Vagina (tissue), 2 donors: Measurements from ENCODE around the gene XPO5.

ENCODE experiments used
- POLR2A ChIP-seq, 2 donors: fragments of 450-650 bp; IDR thresholded peaks; one replicate each; pipeline ENCODE4 v1.6.1; 2017; ENCODE audit warnings: antibody characterized with exemption in 2 of 2, mild to moderate bottlenecking in 2 of 2, moderate library complexity in 2 of 2
- POLR2AphosphoS5 ChIP-seq, 2 donors: sonication (generic); formaldehyde crosslinking; IDR thresholded peaks; one replicate each; pipeline ENCODE4 v1.9.0; 2017; ENCODE audit warnings: antibody characterized with exemption in 2 of 2, mild to moderate bottlenecking in 2 of 2, low read depth in 1 of 2; ENCODE audit not compliant: insufficient read depth in 1 of 2
- TF ChIP-seq, protein P1 (sequence below), 3 experiments: fragments of 450-650 bp in 2 of 3; fragments of 200-600 bp in 1 of 3; sonication (generic) in 1 of 3; IDR thresholded peaks; one replicate each; pipeline ENCODE4 v1.5.1; 2017 to 2019; ENCODE audit warnings: antibody characterized with exemption in 3 of 3, mild to moderate bottlenecking in 2 of 3, moderate library complexity in 2 of 3

DNA sequence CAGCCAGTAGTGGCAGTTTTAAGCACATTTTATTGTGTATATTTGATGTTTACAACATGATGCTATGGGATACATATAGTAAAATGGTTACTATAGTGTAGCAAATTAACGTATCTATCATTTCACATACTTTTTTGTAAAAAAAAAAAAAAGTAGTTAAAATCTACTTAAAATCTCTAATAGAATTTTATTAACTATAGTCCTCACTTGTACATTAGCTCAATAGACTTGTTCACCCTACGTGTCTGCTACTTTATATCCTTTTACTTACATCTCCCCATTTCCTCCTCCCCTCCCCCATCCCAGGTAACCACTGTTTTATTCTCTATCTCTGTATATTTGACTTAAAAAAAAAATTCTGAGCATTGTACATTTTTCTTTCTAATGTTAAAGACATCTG lies 30.2 kb upstream of the XPO5 start:
- TF ChIP-seq, protein P1, sequence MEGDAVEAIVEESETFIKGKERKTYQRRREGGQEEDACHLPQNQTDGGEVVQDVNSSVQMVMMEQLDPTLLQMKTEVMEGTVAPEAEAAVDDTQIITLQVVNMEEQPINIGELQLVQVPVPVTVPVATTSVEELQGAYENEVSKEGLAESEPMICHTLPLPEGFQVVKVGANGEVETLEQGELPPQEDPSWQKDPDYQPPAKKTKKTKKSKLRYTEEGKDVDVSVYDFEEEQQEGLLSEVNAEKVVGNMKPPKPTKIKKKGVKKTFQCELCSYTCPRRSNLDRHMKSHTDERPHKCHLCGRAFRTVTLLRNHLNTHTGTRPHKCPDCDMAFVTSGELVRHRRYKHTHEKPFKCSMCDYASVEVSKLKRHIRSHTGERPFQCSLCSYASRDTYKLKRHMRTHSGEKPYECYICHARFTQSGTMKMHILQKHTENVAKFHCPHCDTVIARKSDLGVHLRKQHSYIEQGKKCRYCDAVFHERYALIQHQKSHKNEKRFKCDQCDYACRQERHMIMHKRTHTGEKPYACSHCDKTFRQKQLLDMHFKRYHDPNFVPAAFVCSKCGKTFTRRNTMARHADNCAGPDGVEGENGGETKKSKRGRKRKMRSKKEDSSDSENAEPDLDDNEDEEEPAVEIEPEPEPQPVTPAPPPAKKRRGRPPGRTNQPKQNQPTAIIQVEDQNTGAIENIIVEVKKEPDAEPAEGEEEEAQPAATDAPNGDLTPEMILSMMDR (IDR thresholded peaks at IDR 0.05), result no peak
- no peak for TF ChIP-seq POLR2A (IDR thresholded peaks at IDR 0.05)
- no peak for TF ChIP-seq POLR2AphosphoS5 (IDR thresholded peaks at IDR 0.05; ENCODE audit: insufficient read depth in 1 of 2, low read depth in 1 of 2)
